HCT116 (cell line): ENCODE measurements around the gene VTN. TPM values are rescaled to one million over a fixed set of nuclear protein-coding genes. Genes with fewer than 3 reads are reported as not detected.

Experiments
- ATAC-seq: fragments of 200-7000 bp; cut with Tn5 transposase; 2 replicates; pipeline ENCODE4 v1.9.1; 2020; ENCODE audit warnings: mild to moderate bottlenecking, moderate library complexity
- BruUV-seq: library from RNA; stranded (reverse); fragments of 400-500 nt; replicated peaks from 2 replicates; lab custom pipeline; 2021; lab: Mats Ljungman, UMichigan
- CTCF ChIA-PET: fragments of 300-600 bp; sonication (Branson Sonifier 250); formaldehyde crosslinking; loops from one replicate; lab custom pipeline; 2021; ENCODE audit warnings: antibody characterized with exemption; lab: Charles Lee
- POLR2A ChIA-PET: fragments of 300-600, 350-600 bp; sonication (Branson Sonifier 250); formaldehyde crosslinking; loops from one replicate; lab custom pipeline; 2021; ENCODE audit warnings: antibody characterized with exemption; lab: Charles Lee
- RAD21 ChIA-PET, 2 experiments: fragments of 300-600 bp; sonication (Branson Sonifier 250); formaldehyde crosslinking; loops; one replicate each; lab custom pipeline; 2023; ENCODE audit warnings: low total read pairs in 2 of 2; ENCODE audit not compliant: uncharacterized antibody in 2 of 2, unreplicated experiment in 2 of 2, low non-redundant PET in 1 of 2; lab: Charles Lee
- DNase-seq: peaks from one replicate; pipeline ENCODE4 v3.0.0-alpha.2; 2010; ENCODE audit warnings: low read depth, low spot score
- H2AFZ ChIP-seq: fragments of 200-600 bp; shearing (Covaris generic), sonication (generic); 2 replicates; pipeline ENCODE4 v1.6.1; 2017; ENCODE audit warnings: low read depth, mixed run types, mixed read lengths, antibody characterized with exemption, low read length; ENCODE audit not compliant: poor library complexity, severe bottlenecking
- H3K27ac ChIP-seq: 2 replicates; pipeline ENCODE4 v1.5.1; 2012; ENCODE audit warnings: low read depth, low read length
- H3K27me3 ChIP-seq: fragments of 200-600 bp; sonication (generic); 2 replicates; pipeline ENCODE4 v1.6.1; 2016; ENCODE audit warnings: mixed run types, low read length, mixed read lengths; ENCODE audit not compliant: insufficient read depth
- H3K36me3 ChIP-seq, 2 experiments: fragments of 200-500 bp in 1 of 2; fragments of 200-600 bp in 1 of 2; sonication (Bioruptor generic) in 1 of 2; sonication (generic) in 1 of 2; 2 replicates each; pipeline versions ENCODE4 v1.5.1 to v1.6.1; 2014 to 2016; ENCODE audit warnings: low read length in 2 of 2, inconsistent platforms in 1 of 2, mixed read lengths in 1 of 2, mixed run types in 1 of 2; ENCODE audit not compliant: insufficient read depth in 2 of 2, control insufficient read depth in 1 of 2
- H3K4me1 ChIP-seq, 2 experiments: fragments of 200-600 bp in 1 of 2; sonication (generic) in 1 of 2; 2 replicates each; pipeline versions ENCODE4 v1.5.1 to v1.6.1; 2012 to 2017; ENCODE audit warnings: low read length in 2 of 2, inconsistent platforms in 1 of 2, mild to moderate bottlenecking in 1 of 2, mixed read lengths in 1 of 2, mixed run types in 1 of 2, moderate library complexity in 1 of 2; ENCODE audit not compliant: insufficient read depth in 2 of 2, control insufficient read depth in 1 of 2
- H3K4me2 ChIP-seq: fragments of 200-600 bp; sonication (generic); 2 replicates; pipeline ENCODE4 v1.6.1; 2017; ENCODE audit warnings: mixed run types, low read length, mixed read lengths
- H3K4me3 ChIP-seq, 2 experiments: fragments of 200-600 bp in 1 of 2; sonication (generic) in 1 of 2; replicated peaks in 1 of 2; 2 replicates each; pipeline ENCODE4 v1.5.1; 2011 to 2016; ENCODE audit warnings: low read length in 2 of 2, control low read depth in 1 of 2, low read depth in 1 of 2, mild to moderate bottlenecking in 1 of 2, mixed read lengths in 1 of 2, mixed run types in 1 of 2
- H3K79me2 ChIP-seq: fragments of 200-600 bp; sonication (generic); 2 replicates; pipeline ENCODE4 v1.6.1; 2017; ENCODE audit warnings: mild to moderate bottlenecking, mixed run types, low read length, moderate library complexity, mixed read lengths; ENCODE audit not compliant: insufficient read depth
- H3K9ac ChIP-seq: fragments of 200-600 bp; sonication (generic); 2 replicates; pipeline ENCODE4 v1.6.1; 2016; ENCODE audit warnings: low read length, mixed read lengths
- H3K9me2 ChIP-seq: fragments of 200-600 bp; sonication (generic), shearing (Covaris generic); 2 replicates; pipeline ENCODE4 v1.6.1; 2017; ENCODE audit warnings: mixed run types, mild to moderate bottlenecking, moderate library complexity; ENCODE audit not compliant: insufficient read depth
- H3K9me3 ChIP-seq, 2 experiments: fragments of 200-500 bp in 1 of 2; fragments of 200-600 bp in 1 of 2; sonication (Bioruptor generic) in 1 of 2; sonication (generic) in 1 of 2; 2 replicates each; pipeline ENCODE4 v1.6.1; 2014 to 2017; ENCODE audit warnings: low read length in 2 of 2, mixed read lengths in 2 of 2, inconsistent platforms in 1 of 2, low read depth in 1 of 2, mild to moderate bottlenecking in 1 of 2, mixed run types in 1 of 2, moderate library complexity in 1 of 2; ENCODE audit not compliant: control insufficient read depth in 1 of 2, insufficient read depth in 1 of 2
- H4K20me1 ChIP-seq: fragments of 200-600 bp; sonication (generic), shearing (Covaris generic); 2 replicates; pipeline ENCODE4 v1.6.1; 2017; ENCODE audit warnings: mixed run types, mild to moderate bottlenecking, moderate library complexity; ENCODE audit not compliant: insufficient read depth
- EZH2 ChIP-seq: fragments of 200-600 bp; sonication (generic); IDR thresholded peaks from 2 replicates; pipeline ENCODE4 v1.6.1; 2017; ENCODE audit warnings: antibody characterized with exemption, mixed run types
- POLR2AphosphoS5 ChIP-seq: IDR thresholded peaks from 2 replicates; pipeline ENCODE4 v1.6.1; 2011; ENCODE audit warnings: mild to moderate bottlenecking, low read depth, low read length, moderate library complexity
- SP1 ChIP-seq: IDR thresholded peaks from 2 replicates; pipeline ENCODE4 v1.6.1; 2012; ENCODE audit warnings: low read depth
- YY1 ChIP-seq: IDR thresholded peaks from 2 replicates; pipeline ENCODE4 v1.6.1; 2011; ENCODE audit warnings: low read length, low read depth, moderate library complexity, mild to moderate bottlenecking; ENCODE audit not compliant: insufficient replicate concordance; ENCODE audit errors: extremely low read depth
- ZFX ChIP-seq: fragments of 450-650 bp; IDR thresholded peaks from 2 replicates; pipeline ENCODE4 v1.6.1; 2017
- intact Hi-C: fragments of 100-400 bp; cut with micrococcal nuclease; formaldehyde crosslinking; loops from 2 replicates; pipeline ENCODE4 v1.10.0; 2022
- total RNA-seq: library from RNA; stranded (reverse); gene quantifications from one replicate; pipeline ENCODE4 v1.2.1, GENCODE V29; 2021; ENCODE audit not compliant: unreplicated experiment

The VTN gene
- total RNA-seq, 1 experiment from 2014 or later: 1.5 TPM

- ATAC-seq: no peak
- intact Hi-C loops: no loop called here
- no peak overlapping the region for H3K27ac ChIP-seq
Observed at GRCh38 chr17:28334171-28334570, 35.9 kb downstream of the VTN start.

GRCh38 chr17:28333083-28333746, 36.9 kb downstream of the VTN start:
- POLR2A ChIA-PET: no interaction called here

More at GRCh38 chr17:28334171-28334570, 35.9 kb downstream of the VTN start:
- no TSS peak for BruUV-seq
- Histone ChIP-seq H3K36me3 (peaks cover 0 to 2% of the 10 kb centered on the region in 2 experiments; a peak in 2 of 4 replicates), H2AFZ (no peak overlapping the region), H3K4me2 (peak overlapping the region; percentile 93), H3K9me3 (no peaks in the 10 kb centered on the region), H3K79me2 (peaks cover 29% of the 10 kb centered on the region), H4K20me1 (no peaks in the 10 kb centered on the region), H3K9me2 (no peaks in the 10 kb centered on the region), H3K4me1 (peaks cover 16 to 38% of the 10 kb centered on the region in 2 experiments), H3K27me3 (no peaks in the 10 kb centered on the region), H3K4me3 (peak overlapping the region; percentile 97 to 99), H3K9ac (peak overlapping the region; percentile 89)
- RAD21 ChIA-PET: interaction anchor here in 1 of 2 experiments (2.5 kb wide), 1 partner anchor 23 kb away, joined by 9 read pairs; the partner anchor contains the start of gene POLDIP2
- TF ChIP-seq EZH2: no peak
- TF ChIP-seq POLR2AphosphoS5: no peak
- no peak for TF ChIP-seq YY1
- CTCF ChIA-PET: interaction anchor here (1.6 kb wide), 1 partner anchor 24 kb away, joined by 6 read pairs; the partner anchor contains the start of gene POLDIP2
- POLR2A ChIA-PET: no interaction called here
- no peak for DNase-seq

More at GRCh38 chr17:28333083-28333746, 36.9 kb downstream of the VTN start:
- H3K9me3 ChIP-seq: no peaks in the 10 kb centered on the region
- H3K79me2 ChIP-seq: peaks cover 22% of the 10 kb centered on the region
- no peak overlapping the region for H3K4me3 ChIP-seq
- H3K27ac ChIP-seq: no peak overlapping the region
- no peak overlapping the region for H2AFZ ChIP-seq
- no peaks in the 10 kb centered on the region for H3K9me2 ChIP-seq
- CTCF ChIA-PET: no interaction called here
- H3K36me3 ChIP-seq: peaks cover 2% of the 10 kb centered on the region in 2 experiments; a peak in 3 of 4 replicates
- no peak for ATAC-seq
- H3K4me1 ChIP-seq: peaks cover 16 to 31% of the 10 kb centered on the region in 2 experiments
- no peak for DNase-seq
- H4K20me1 ChIP-seq: no peaks in the 10 kb centered on the region
- BruUV-seq: no TSS peak
- H3K27me3 ChIP-seq: no peaks in the 10 kb centered on the region
- TF ChIP-seq SP1: no peak
- no peak for TF ChIP-seq ZFX
- TF ChIP-seq, all 23 proteins: peak for 0
- H3K4me2 ChIP-seq: no peak overlapping the region
- intact Hi-C loops: no loop called here
- H3K9ac ChIP-seq: no peak overlapping the region
- RAD21 ChIA-PET: no interaction called here
